ENCODE data around the gene ZCCHC7.
A peak's percentile ranks its signal among the peaks of the same experiment; 100 is the strongest.

ZCCHC7 gene

GRCh38 chr9:37134166-37134565 lies 13.8 kb downstream of the ZCCHC7 start:
- H3K27ac ChIP-seq (ENCODE audit: low read depth, low read length): no peak overlapping the region
- H3K36me3 ChIP-seq (ENCODE audit: control insufficient read depth, low read length): peaks cover 66% of the 10 kb centered on the region
- no peak overlapping the region for H3K4me3 ChIP-seq (ENCODE audit: low read length)
- H3K79me2 ChIP-seq (ENCODE audit: control insufficient read depth, low read length): peaks cover 91% of the 10 kb centered on the region
- no peaks in the 10 kb centered on the region for H3K9me3 ChIP-seq (ENCODE audit: control insufficient read depth, insufficient read depth, low read length)
- H4K20me1 ChIP-seq (ENCODE audit: control insufficient read depth, insufficient read depth, low read depth, low read length): peaks cover 4% of the 10 kb centered on the region; the same call in 1 of the 2 replicates
- H3K4me2 ChIP-seq (ENCODE audit: low read length): no peak overlapping the region
- peaks cover 9% of the 10 kb centered on the region; the same call in 1 of the 2 replicates for H3F3A ChIP-seq (ENCODE audit: control insufficient read depth, insufficient read depth)
- no peaks in the 10 kb centered on the region for H3K9me2 ChIP-seq (replicated peaks; ENCODE audit: control insufficient read depth, low read length)
- TF ChIP-seq EZH2phosphoT487 (IDR thresholded peaks at IDR 0.05; ENCODE audit: borderline replicate concordance, low read length): no peak
- no peaks in the 10 kb centered on the region for H3K27me3 ChIP-seq (ENCODE audit: control insufficient read depth, low read length)
- H3K4me1 ChIP-seq (ENCODE audit: control insufficient read depth, low read length): peaks cover 30% of the 10 kb centered on the region

GRCh38 chr9:37141015-37141414 lies 20.6 kb downstream of the ZCCHC7 start:
- Histone ChIP-seq H3K9me3 (ENCODE audit: control insufficient read depth, insufficient read depth, low read length) (no peaks in the 10 kb centered on the region), H3K27ac (ENCODE audit: low read depth, low read length) (no peak overlapping the region), H3K36me3 (ENCODE audit: control insufficient read depth, low read length) (peaks cover 56% of the 10 kb centered on the region), H4K20me1 (ENCODE audit: control insufficient read depth, insufficient read depth, low read depth, low read length) (no peaks in the 10 kb centered on the region), H3K4me2 (ENCODE audit: low read length) (peak overlapping the region; percentile 21; the same call in 1 of the 2 replicates), H3K4me1 (ENCODE audit: control insufficient read depth, low read length) (peaks cover 85% of the 10 kb centered on the region), H3F3A (ENCODE audit: control insufficient read depth, insufficient read depth) (peaks cover 35% of the 10 kb centered on the region), H3K79me2 (ENCODE audit: control insufficient read depth, low read length) (peaks cover 85% of the 10 kb centered on the region), H3K4me3 (ENCODE audit: low read length) (no peak overlapping the region), H3K27me3 (ENCODE audit: control insufficient read depth, low read length) (no peaks in the 10 kb centered on the region), H3K9me2 (replicated peaks; ENCODE audit: control insufficient read depth, low read length) (no peaks in the 10 kb centered on the region)
- TF ChIP-seq CTCF (IDR thresholded peaks at IDR 0.05; ENCODE audit: low read depth, low read length, poor library complexity, severe bottlenecking): no peak
- TF ChIP-seq EZH2phosphoT487 (IDR thresholded peaks at IDR 0.05; ENCODE audit: borderline replicate concordance, low read length): no peak

GRCh38 chr9:37144762-37145161 lies 24.4 kb downstream of the ZCCHC7 start:
- Histone ChIP-seq H3K4me3 (ENCODE audit: low read length) (peak overlapping the region; percentile 18; the same call in 1 of the 2 replicates), H3K4me1 (ENCODE audit: control insufficient read depth, low read length) (peaks cover 74% of the 10 kb centered on the region), H3K9me3 (ENCODE audit: control insufficient read depth, insufficient read depth, low read length) (no peaks in the 10 kb centered on the region), H3K4me2 (ENCODE audit: low read length) (peak overlapping the region; percentile 60), H3K27me3 (ENCODE audit: control insufficient read depth, low read length) (no peaks in the 10 kb centered on the region), H3K27ac (ENCODE audit: low read depth, low read length) (peak overlapping the region; percentile 31), H3F3A (ENCODE audit: control insufficient read depth, insufficient read depth) (peaks cover 38% of the 10 kb centered on the region), H3K79me2 (ENCODE audit: control insufficient read depth, low read length) (peaks cover 80% of the 10 kb centered on the region), H3K36me3 (ENCODE audit: control insufficient read depth, low read length) (peaks cover 58% of the 10 kb centered on the region), H4K20me1 (ENCODE audit: control insufficient read depth, insufficient read depth, low read depth, low read length) (0 out of 2 replicates have a peak, but pooled peaks cover 5% of the 10 kb centered on the region), H3K9me2 (replicated peaks; ENCODE audit: control insufficient read depth, low read length) (no peaks in the 10 kb centered on the region)
- TF ChIP-seq CTCF (IDR thresholded peaks at IDR 0.05; ENCODE audit: low read depth, low read length, poor library complexity, severe bottlenecking): no peak

GRCh38 chr9:37146410-37146809 lies 26.0 kb downstream of the ZCCHC7 start:
- Histone ChIP-seq H3K27ac (ENCODE audit: low read depth, low read length) (peak overlapping the region; percentile 44), H3K4me3 (ENCODE audit: low read length) (peak overlapping the region; percentile 33), H4K20me1 (ENCODE audit: control insufficient read depth, insufficient read depth, low read depth, low read length) (0 out of 2 replicates have a peak, but pooled peaks cover 5% of the 10 kb centered on the region), H3K4me2 (ENCODE audit: low read length) (peak overlapping the region; percentile 60), H3F3A (ENCODE audit: control insufficient read depth, insufficient read depth) (peaks cover 39% of the 10 kb centered on the region), H3K36me3 (ENCODE audit: control insufficient read depth, low read length) (peaks cover 56% of the 10 kb centered on the region), H3K9me2 (replicated peaks; ENCODE audit: control insufficient read depth, low read length) (no peaks in the 10 kb centered on the region), H3K79me2 (ENCODE audit: control insufficient read depth, low read length) (peaks cover 71% of the 10 kb centered on the region), H3K9me3 (ENCODE audit: control insufficient read depth, insufficient read depth, low read length) (no peaks in the 10 kb centered on the region), H3K4me1 (ENCODE audit: control insufficient read depth, low read length) (peaks cover 61% of the 10 kb centered on the region), H3K27me3 (ENCODE audit: control insufficient read depth, low read length) (no peaks in the 10 kb centered on the region)
- TF ChIP-seq CTCF (IDR thresholded peaks at IDR 0.05; ENCODE audit: low read depth, low read length, poor library complexity, severe bottlenecking): no peak
- TF ChIP-seq EZH2phosphoT487 (IDR thresholded peaks at IDR 0.05; ENCODE audit: borderline replicate concordance, low read length): no peak
